Activated CD8-positive, alpha-beta memory T cell treated with anti-CD3 and anti-CD28 coated beads, Interleukin-2, amount 50 U/mL, for 4 hours (primary cell): ENCODE data around the gene PTPN23.

Source experiments
- DNase-seq: peaks from one replicate; pipeline ENCODE4 v3.0.0-alpha.2; 2020

The PTPN23 gene

GRCh38 chr3:47376393-47376792 lies 4.4 kb upstream of the PTPN23 start:
- no peak for DNase-seq

DNA sequence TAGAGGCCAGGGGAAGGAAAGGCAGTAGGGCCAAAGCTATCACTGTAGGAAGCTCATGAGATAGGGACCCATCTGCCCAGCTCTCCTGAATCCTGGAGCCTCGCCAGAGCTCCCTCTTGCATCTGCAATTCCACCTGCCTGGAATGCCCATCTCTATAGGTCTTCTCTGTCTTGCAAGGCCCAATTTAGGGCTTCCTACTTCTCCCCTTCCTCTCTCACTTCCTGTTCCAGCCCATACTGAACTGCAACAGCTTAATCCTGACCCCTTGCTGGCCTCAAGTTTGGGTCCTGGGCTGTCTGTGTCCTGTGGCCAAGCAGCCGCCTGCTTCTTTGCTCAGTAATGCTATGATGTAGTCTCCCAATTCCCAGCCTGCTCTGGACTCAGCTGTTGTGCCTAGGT lies 3.6 kb upstream of the PTPN23 start:
- no peak for DNase-seq

DNA sequence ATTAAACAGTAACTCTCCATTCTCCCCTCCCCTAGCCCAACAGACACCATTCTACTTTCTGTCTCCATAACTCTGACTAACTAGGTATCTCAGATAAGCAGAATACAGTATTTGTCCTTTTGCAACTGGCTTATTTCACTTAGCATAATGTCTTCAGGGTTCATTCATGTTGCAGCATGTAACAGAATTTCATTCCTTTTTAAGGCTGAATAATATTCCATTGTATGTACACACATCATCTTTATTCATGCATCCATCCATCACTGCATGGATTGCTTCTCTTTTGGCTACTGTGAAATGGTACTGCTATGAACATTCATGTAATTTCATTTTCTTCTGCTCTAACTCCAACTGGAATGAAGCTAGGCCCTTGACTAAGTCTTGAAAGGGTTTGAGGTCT lies 2.0 kb upstream of the PTPN23 start:
- DNase-seq, result no peak

GRCh38 chr3:47379411-47379899 lies 1.4 kb upstream of the PTPN23 start:
- DNase-seq, result no peak

DNA sequence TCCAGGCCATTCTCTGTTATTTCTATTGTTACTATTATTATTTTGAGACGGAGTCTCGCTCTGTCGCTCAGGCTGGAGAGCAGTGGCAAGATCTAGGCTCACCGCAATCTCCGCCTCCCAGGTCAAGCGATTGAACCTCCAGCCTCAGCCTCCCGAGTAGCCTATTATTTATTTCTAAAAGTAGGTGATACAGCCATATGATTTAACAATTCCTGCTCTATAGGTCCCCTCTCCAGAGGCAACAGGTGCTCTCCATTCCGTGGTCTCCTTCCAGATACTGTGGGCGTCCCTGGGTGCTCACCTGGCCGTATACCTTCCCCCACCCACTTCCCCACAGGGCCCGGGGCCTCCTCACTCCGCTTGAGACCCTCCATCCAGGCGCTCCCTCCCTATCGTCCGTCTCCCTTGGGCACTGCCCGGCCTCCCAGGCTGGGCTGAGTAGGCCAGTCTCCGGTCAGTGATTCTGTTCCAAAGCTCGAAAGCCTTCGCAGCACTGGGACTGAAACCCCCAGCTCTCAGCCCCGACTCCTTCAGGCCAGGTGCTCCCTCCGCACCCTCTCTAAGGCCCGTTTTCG lies 708 bp upstream of the PTPN23 start:
- no peak for DNase-seq

- DNase-seq, result peak; percentile 74
Measured at GRCh38 chr3:47381317-47382157, 716 bp downstream of the PTPN23 start.

- DNase-seq, result no peak
Measured at GRCh38 chr3:47384425-47384824, 3.6 kb downstream of the PTPN23 start.

DNA sequence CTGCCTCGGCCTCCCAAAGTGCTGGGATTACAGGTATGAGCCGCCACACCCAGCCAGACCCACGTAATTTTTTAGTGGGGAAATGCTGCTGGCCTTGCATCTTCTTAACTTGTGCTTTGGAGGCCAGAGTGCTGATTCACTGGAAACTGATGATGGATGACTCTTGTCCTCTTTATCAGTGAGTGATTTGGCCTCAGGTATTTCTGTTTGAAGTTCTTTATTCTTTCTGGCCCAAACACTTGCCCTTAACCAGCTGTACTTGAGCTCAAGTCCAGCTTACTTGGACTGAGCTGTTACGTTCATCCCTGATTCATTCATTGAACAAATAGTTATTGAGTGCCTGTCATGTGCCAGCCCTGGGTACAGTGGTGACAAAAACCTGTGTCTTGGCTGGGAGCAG lies 4.2 kb downstream of the PTPN23 start:
- no peak for DNase-seq

DNA sequence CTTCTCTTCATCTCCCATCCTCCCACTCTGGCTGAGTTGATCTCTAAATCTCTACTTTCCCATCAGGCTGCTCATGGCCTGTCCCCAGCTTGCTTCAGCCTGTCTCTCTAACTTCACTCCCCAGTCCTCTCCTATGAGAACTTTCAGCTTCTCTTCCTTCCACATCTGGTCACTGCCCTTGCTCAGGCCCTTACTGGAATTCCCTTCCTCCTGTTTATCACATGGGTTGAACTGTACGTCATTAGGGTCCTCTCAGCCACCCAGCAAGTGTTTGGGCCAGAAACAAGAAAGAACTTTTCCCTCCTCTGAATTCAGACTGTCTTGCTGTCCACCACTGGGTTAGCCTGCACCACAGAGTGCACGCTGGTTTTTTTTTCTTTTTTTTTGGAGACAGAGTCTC lies 5.0 kb downstream of the PTPN23 start:
- DNase-seq, result no peak

DNA sequence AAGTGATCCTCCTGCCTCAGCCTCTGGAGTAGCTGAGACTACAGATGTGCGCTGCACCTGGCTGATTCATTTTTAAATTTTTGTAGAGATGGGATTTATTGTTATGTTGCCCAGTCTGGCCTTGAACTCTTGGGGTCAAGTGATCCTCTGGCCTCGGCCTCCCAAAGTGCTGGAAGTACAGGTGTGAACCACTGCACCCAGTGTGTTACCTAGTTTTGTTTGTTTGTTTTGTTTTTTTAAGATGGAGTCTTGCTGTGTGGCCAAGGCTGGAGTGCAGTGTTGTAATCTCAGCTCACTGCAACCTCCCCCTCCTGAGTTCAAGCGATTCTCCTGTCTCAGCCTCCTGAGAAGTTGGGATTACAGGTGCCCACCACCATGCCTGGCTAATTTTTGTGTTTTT lies 12.1 kb downstream of the PTPN23 start:
- no peak for DNase-seq

DNA sequence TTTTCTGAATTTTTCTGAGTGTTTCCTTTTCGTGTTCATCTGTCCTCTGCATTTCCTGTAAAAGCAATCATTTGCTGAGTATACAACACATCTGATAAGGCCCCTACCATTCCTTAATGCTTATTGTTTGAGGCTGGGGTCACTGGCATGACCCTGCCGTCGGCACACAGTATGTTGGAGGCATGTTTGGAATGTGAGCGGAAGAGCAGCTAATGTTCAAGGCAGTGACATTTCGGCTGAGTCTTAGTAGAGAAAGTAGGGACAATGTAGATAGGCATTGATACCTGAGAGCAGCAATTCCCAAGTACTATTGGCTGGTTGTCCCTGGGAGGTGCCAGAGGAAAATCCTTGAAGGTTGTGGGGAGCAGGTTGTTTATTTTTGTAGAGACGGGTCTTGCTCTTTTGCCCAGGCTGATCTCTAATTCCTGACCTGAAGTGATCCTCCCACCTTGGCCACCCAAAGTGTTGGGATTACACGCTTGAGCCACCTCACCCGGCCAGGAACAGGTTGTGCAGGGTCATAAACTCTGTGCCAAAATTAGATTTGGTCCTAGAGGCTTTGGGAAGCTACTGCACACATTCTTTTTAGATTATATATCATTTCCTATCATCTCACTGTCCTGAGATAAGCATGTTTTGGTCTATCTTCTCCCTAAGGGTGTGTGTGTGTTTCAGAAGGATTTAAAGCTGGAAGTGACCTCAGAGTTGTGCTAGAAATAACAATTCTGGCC lies 13.5 kb downstream of the PTPN23 start:
- no peak for DNase-seq

GRCh38 chr3:47394881-47395280 lies 14.1 kb downstream of the PTPN23 start:
- DNase-seq, result no peak

GRCh38 chr3:47398228-47398627 lies 17.4 kb downstream of the PTPN23 start:
- DNase-seq, result no peak

DNA sequence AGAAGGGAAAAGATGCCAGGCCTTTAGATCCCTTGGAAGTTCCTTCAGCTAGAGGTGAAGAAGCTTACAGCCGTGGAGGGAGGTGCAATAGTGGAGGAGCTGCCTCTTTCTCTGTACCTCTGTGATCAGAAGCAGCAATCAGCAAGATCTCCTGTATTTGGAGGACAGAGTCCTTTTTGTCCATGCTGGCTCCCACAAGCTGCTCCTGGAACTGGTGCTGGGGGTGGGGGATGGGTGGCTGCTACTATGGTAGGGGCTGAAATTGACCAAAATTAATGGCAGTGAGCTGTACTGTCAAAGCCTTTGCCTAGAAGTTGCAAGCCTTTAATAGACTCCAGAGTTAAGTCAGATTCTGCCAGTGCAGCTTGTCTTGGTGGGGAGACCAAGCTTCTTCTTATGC lies 18.2 kb downstream of the PTPN23 start:
- no peak for DNase-seq

DNA sequence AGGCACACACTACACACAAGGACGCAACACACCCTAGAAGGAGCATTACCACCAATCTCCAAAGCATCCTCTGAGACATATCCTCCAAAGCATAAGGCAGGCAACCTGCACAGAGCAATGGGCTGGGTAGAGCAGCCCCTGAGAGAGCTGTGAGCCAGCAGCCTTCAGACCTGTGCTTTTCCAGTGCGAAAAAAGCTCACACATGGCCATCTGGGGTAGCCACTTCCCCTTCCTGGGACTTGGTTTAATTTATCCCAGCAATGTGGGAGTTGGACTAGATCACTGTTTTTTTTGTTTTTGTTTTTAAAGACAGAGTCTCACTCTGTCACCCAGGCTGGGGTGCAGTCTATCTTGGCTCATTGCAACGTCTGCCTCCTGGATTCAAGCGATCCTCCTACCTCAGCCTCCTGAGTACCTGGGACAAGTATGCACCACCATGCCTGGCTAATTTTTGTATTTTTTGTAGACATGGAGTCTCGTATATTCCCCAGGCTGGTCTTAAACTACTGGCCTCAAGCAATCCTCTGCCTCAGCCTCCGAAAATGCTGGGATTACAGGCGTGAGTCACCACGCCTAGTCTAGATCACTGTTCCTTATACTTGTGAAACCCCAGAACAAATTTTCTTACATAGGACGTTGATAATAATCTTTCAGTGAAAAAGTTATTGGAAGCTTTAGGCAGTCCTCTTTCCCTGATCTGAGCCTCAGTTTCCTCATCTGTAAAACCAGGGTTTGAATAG lies 18.9 kb downstream of the PTPN23 start:
- no peak for DNase-seq

DNA sequence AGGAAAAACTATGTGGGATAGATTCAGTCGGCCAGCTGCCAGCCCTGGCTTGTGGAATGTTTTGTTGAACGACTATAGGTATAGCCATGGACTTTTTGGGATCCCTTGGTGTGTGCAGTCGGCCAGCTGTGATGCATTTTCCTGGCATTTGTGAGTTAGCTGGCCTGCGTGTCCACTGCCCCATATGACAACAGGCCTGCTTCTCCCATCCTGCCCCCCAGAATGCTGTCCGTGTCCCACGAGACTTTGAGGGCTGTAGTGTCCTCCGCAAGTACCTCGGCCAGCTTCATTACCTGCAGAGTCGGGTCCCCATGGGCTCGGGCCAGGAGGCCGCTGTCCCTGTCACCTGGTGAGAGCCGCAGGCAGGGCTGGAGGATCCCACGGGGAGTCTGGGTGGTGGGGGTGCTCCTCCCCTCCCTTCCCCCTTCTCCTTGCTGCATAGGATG lies 23.6 kb downstream of the PTPN23 start:
- DNase-seq, result no peak

GRCh38 chr3:47404955-47405790 lies 24.4 kb downstream of the PTPN23 start:
- no peak for DNase-seq

DNA sequence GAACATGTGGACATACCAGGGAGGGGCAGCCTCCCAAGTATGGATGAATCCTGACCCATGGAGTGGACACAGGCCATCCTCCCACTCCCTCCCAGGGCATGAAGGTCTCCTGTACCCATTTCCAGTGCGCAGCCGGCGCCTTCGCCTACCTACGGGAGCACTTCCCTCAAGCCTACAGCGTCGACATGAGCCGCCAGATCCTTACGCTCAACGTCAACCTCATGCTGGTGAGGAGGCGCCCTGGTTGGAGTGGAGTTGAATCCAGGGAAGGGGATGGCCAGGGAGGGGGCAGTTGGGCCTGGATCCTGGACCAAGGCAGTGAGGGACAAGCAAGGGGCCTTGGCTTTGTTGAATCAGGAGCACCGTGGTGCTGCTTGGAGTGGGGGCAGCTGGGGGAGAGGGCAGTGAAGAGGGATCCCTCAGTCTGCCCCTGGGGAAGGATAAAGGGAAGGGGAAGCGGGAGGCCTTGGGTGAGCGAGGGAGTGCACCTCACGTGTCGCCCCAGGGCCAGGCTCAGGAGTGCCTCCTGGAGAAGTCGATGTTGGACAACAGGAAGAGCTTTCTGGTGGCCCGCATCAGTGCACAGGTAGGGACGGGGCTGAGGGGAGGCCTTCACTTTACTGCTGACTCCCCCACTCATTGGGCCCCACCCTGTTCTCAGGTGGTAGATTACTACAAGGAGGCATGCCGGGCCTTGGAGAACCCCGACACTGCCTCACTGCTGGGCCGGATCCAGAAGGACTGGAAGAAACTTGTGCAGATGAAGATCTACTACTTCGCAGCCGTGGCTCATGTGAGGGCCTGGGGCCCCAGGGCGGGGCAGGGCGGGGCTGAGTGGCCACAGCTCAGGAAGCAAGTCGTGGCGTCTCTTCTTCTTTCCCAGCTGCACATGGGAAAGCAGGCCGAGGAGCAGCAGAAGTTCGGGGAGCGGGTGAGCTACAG lies 25.3 kb downstream of the PTPN23 start:
- DNase-seq, result no peak

- no peak for DNase-seq
Measured at GRCh38 chr3:47406762-47407149, 25.9 kb downstream of the PTPN23 start.

DNA sequence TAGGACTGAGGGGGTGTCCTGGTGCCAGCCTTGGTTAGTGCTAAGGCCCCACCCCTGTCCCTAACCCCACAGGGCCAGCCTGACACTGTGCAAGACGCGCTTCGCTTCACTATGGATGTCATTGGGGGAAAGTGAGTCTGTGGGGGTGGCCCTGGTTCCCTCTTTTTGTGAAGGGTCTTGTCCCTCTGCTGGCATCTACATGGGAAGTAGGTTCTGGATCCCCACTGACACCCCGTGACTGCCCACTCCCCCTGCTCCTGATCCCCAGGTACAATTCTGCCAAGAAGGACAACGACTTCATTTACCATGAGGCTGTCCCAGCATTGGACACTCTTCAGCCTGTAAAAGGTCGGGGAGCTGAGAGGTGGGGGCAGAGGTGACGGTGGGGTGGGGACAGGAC lies 26.4 kb downstream of the PTPN23 start:
- DNase-seq, result no peak
